ENCODE results near the gene ARTN.

ARTN gene

GRCh38 chr1:43979528-43980254, 46.1 kb downstream of the ARTN start:
- H3K4me3 ChIP-seq (ENCODE audit: low read depth, low read length): peak overlapping the region; percentile 67
- TF ChIP-seq MAX (IDR thresholded peaks at IDR 0.05; ENCODE audit: low read depth, low read length): peak; percentile 94
- no peak for TF ChIP-seq POLR2A (IDR thresholded peaks at IDR 0.05; ENCODE audit: extremely low read depth, insufficient read length)
- TF ChIP-seq, protein P1, sequence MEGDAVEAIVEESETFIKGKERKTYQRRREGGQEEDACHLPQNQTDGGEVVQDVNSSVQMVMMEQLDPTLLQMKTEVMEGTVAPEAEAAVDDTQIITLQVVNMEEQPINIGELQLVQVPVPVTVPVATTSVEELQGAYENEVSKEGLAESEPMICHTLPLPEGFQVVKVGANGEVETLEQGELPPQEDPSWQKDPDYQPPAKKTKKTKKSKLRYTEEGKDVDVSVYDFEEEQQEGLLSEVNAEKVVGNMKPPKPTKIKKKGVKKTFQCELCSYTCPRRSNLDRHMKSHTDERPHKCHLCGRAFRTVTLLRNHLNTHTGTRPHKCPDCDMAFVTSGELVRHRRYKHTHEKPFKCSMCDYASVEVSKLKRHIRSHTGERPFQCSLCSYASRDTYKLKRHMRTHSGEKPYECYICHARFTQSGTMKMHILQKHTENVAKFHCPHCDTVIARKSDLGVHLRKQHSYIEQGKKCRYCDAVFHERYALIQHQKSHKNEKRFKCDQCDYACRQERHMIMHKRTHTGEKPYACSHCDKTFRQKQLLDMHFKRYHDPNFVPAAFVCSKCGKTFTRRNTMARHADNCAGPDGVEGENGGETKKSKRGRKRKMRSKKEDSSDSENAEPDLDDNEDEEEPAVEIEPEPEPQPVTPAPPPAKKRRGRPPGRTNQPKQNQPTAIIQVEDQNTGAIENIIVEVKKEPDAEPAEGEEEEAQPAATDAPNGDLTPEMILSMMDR (IDR thresholded peaks at IDR 0.05; ENCODE audit: low read depth, low read length): no peak
- peak; percentile 80 for TF ChIP-seq MYC (IDR thresholded peaks at IDR 0.05; ENCODE audit: low read depth, low read length)

GRCh38 chr1:43980255-43981134, 46.9 kb downstream of the ARTN start:
- H3K4me3 ChIP-seq (ENCODE audit: low read depth, low read length): peak overlapping the region; percentile 67
- DNase-seq (ENCODE audit: low read depth): peak; percentile 25
- TF ChIP-seq MYC (IDR thresholded peaks at IDR 0.05; ENCODE audit: low read depth, low read length): no peak
- TF ChIP-seq, protein P1 (IDR thresholded peaks at IDR 0.05; ENCODE audit: low read depth, low read length): no peak
- no peak for TF ChIP-seq POLR2A (IDR thresholded peaks at IDR 0.05; ENCODE audit: extremely low read depth, insufficient read length)
- TF ChIP-seq MAX (IDR thresholded peaks at IDR 0.05; ENCODE audit: low read depth, low read length): no peak

More at GRCh38 chr1:43979528-43980254, 46.1 kb downstream of the ARTN start:
- DNase-seq (ENCODE audit: low read depth): peak; percentile 69

GRCh38 chr1:43981135-43981491, 47.5 kb downstream of the ARTN start:
- no peak for DNase-seq (ENCODE audit: low read depth)
- no peak for TF ChIP-seq MAX (IDR thresholded peaks at IDR 0.05; ENCODE audit: low read depth, low read length)
- TF ChIP-seq POLR2A (IDR thresholded peaks at IDR 0.05; ENCODE audit: extremely low read depth, insufficient read length): no peak
- TF ChIP-seq, protein P1 (IDR thresholded peaks at IDR 0.05; ENCODE audit: low read depth, low read length): no peak
- no peak for TF ChIP-seq MYC (IDR thresholded peaks at IDR 0.05; ENCODE audit: low read depth, low read length)
- no peak overlapping the region for H3K4me3 ChIP-seq (ENCODE audit: low read depth, low read length)

GRCh38 chr1:43981636-43982035, 48.0 kb downstream of the ARTN start:
- no peak overlapping the region for H3K4me3 ChIP-seq (ENCODE audit: low read depth, low read length)
- TF ChIP-seq MYC (IDR thresholded peaks at IDR 0.05; ENCODE audit: low read depth, low read length): no peak
- TF ChIP-seq MAX (IDR thresholded peaks at IDR 0.05; ENCODE audit: low read depth, low read length): no peak
- TF ChIP-seq, protein P1 (IDR thresholded peaks at IDR 0.05; ENCODE audit: low read depth, low read length): no peak
- no peak for TF ChIP-seq POLR2A (IDR thresholded peaks at IDR 0.05; ENCODE audit: extremely low read depth, insufficient read length)
- no peak for DNase-seq (ENCODE audit: low read depth)

GRCh38 chr1:43982241-43982640, 48.6 kb downstream of the ARTN start:
- H3K4me3 ChIP-seq (ENCODE audit: low read depth, low read length): no peak overlapping the region
- TF ChIP-seq, protein P1 (IDR thresholded peaks at IDR 0.05; ENCODE audit: low read depth, low read length): no peak
- TF ChIP-seq MYC (IDR thresholded peaks at IDR 0.05; ENCODE audit: low read depth, low read length): no peak
- no peak for TF ChIP-seq MAX (IDR thresholded peaks at IDR 0.05; ENCODE audit: low read depth, low read length)
- TF ChIP-seq POLR2A (IDR thresholded peaks at IDR 0.05; ENCODE audit: extremely low read depth, insufficient read length): no peak
- DNase-seq (ENCODE audit: low read depth): no peak
